Fibroblast of pulmonary artery (primary cell): ENCODE results near the gene EEF1AKMT3.
A peak's percentile ranks its signal among the peaks of the same experiment; 100 is the strongest.

Experiments
- DNase-seq: peaks from one replicate; pipeline ENCODE4 v3.0.0-alpha.2; 2010; ENCODE audit warnings: low read depth
- H3K4me3 ChIP-seq: replicated peaks from 2 replicates; pipeline ENCODE4 v1.5.1; 2011; ENCODE audit warnings: low read depth, mild to moderate bottlenecking, control low read depth, low read length, moderate library complexity
- TF ChIP-seq, protein P1 (sequence below): IDR thresholded peaks from 2 replicates; pipeline ENCODE4 v1.5.1; 2011; ENCODE audit warnings: mild to moderate bottlenecking, control low read depth, low read length, inconsistent platforms; ENCODE audit errors: missing control alignments

EEF1AKMT3 gene

DNA sequence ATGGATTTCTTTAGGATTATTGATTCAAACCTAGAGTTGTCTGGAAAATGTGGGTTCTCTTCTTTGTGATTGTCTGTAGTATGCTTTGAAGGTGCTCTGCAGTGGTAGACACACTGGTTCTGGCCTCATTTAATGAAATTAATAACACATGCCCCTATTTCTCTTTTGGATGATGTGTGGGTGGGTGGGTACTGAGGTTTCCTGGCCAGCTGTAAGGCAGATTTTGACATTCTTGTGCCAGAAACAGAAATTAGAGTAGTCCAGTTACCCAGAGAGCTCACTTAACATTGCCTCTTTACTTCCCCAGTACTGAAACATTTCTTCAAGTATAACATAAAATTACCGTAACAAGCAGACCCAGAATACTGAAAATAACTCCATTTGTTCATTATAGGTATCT is 24.6 kb downstream of the EEF1AKMT3 start:
- no peak for DNase-seq
- TF ChIP-seq, protein P1, sequence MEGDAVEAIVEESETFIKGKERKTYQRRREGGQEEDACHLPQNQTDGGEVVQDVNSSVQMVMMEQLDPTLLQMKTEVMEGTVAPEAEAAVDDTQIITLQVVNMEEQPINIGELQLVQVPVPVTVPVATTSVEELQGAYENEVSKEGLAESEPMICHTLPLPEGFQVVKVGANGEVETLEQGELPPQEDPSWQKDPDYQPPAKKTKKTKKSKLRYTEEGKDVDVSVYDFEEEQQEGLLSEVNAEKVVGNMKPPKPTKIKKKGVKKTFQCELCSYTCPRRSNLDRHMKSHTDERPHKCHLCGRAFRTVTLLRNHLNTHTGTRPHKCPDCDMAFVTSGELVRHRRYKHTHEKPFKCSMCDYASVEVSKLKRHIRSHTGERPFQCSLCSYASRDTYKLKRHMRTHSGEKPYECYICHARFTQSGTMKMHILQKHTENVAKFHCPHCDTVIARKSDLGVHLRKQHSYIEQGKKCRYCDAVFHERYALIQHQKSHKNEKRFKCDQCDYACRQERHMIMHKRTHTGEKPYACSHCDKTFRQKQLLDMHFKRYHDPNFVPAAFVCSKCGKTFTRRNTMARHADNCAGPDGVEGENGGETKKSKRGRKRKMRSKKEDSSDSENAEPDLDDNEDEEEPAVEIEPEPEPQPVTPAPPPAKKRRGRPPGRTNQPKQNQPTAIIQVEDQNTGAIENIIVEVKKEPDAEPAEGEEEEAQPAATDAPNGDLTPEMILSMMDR: no peak
- no peak overlapping the region for H3K4me3 ChIP-seq

DNA sequence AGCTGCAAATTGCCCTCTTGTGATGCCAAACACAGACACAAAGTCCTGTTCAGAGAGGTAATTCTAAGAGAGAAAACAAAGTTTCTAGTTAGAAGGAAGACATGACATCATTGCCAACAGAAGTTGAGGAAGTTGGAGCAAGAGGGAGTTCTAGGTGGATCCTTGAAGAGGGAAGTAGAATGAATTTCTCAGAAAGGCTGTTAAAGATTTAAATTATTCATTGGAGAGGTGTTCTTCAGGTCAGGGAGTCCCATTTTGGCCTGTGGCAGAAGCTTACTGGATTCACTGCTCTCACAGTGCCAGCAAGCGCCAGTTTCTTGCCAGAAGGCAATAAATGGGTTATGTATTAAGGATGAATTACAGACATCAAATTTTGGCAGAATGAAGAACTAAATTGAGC is 25.5 kb downstream of the EEF1AKMT3 start:
- TF ChIP-seq, protein P1: no peak
- no peak overlapping the region for H3K4me3 ChIP-seq
- no peak for DNase-seq

DNA sequence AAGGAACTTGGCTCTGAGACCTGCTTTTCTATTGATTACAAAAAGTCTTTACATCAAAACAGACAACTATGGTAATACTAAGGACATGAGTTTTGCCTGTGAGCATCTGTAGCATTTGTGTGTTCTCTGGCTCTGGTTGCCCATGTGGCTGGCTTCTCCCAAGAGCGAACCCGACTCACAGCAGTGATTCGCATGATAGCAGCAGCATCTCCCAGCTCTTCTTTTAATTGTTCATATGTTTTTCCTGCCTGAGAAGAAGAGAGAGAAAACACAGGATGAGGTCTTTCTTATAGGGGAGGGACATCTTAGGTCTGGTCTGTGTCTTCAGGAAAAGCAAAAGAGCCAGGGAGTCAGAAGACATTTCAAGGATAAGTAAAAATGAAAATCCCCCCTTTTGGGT is 28.6 kb downstream of the EEF1AKMT3 start:
- TF ChIP-seq, protein P1: no peak
- no peak overlapping the region for H3K4me3 ChIP-seq
- DNase-seq: no peak

DNA sequence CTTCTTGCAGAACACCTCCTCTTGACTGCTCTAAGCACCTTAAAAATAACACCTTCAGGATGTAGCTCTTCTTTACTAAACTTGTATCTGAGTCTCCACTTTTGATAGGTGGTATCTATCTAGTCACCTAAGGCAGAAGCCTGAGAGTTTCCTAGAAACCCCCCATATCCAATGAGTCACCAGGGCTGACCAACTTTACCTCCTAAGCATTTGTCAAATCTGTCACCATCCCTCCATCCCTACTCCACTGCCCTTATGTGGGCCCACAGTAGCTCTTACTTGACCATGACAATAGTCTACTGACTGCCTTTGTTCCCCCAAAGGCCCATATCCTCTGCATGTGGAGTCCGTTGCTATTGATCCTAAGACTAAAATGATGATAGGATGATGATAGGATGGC is 30.2 kb downstream of the EEF1AKMT3 start:
- H3K4me3 ChIP-seq: no peak overlapping the region
- no peak for DNase-seq
- TF ChIP-seq, protein P1: no peak

DNA sequence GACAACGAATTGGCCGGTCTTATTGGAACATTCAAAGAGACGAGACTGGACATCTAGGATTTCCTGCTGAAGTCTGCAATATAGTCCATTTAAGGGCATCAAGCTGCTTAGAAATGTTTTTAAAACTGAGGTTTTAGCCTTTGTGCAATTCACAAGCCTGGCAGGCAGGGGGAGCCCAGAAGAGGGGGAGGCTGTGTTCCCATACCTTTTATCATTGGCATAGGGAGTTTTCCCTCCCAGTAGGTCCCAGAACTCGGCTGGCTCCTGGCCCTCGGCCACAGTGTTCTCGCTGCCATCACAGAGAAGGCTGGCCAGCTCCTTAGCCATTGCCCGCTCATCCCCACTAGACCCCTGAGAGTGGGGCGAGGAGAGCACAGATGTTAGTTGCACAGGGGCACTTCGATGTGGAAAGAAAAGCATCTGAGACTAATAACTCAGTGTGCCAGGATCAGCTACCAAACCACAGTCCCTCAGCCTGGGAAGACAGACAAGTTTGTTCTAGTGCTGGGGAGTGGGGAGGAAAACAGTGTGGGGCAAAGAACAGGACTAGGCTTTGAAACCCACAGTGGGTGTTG is 31.0 kb downstream of the EEF1AKMT3 start:
- TF ChIP-seq, protein P1: peak; percentile 85
- H3K4me3 ChIP-seq: no peak overlapping the region
- peak; percentile 69 for DNase-seq

DNA sequence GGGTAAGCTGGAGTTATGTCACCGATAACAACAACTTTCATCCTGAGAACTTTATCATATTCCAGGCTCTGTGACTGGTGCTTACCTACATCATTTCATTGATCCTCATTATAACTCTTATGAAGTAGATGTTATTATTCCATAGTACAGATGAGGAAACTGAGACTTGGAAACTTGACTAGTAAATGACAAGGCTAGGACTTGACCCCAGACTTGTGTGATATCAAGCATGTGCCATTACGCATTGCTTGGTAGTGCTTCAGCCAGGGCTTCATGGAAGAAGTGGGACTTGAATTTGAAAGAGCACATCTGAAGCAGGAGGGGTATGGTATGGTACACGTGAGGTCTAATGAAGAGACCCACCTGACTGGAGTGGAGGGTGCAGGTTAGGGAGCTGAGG is 34.3 kb downstream of the EEF1AKMT3 start:
- no peak for DNase-seq
- TF ChIP-seq, protein P1: no peak
- no peak overlapping the region for H3K4me3 ChIP-seq

DNA sequence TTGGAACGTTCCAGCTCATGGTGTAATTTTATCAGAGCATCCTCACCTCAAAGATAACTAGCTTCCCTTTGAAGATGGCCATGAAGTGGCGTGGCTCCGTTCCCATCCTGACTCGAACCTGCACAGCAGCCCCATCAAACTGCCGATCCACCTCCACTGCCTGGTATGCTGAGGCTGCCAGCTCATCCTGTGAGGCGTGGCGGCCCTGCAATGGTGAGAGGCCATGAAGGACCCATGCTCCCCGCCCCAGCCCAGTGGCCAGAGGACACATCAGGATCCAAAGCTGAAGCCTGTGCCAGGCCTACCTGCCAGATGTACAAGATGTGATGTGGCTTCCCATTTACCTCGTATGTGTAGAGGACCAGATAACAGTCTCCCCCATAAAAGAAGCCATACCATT is 34.9 kb downstream of the EEF1AKMT3 start:
- no peak overlapping the region for H3K4me3 ChIP-seq
- DNase-seq: no peak
- TF ChIP-seq, protein P1: no peak
